Fibroblast of gingiva (primary cell): ENCODE results near the gene APOBEC3B.

Source experiments
- DNase-seq: peaks from one replicate; pipeline ENCODE4 v3.0.0-alpha.2; 2011; ENCODE audit warnings: low read depth

Gene APOBEC3B

DNA sequence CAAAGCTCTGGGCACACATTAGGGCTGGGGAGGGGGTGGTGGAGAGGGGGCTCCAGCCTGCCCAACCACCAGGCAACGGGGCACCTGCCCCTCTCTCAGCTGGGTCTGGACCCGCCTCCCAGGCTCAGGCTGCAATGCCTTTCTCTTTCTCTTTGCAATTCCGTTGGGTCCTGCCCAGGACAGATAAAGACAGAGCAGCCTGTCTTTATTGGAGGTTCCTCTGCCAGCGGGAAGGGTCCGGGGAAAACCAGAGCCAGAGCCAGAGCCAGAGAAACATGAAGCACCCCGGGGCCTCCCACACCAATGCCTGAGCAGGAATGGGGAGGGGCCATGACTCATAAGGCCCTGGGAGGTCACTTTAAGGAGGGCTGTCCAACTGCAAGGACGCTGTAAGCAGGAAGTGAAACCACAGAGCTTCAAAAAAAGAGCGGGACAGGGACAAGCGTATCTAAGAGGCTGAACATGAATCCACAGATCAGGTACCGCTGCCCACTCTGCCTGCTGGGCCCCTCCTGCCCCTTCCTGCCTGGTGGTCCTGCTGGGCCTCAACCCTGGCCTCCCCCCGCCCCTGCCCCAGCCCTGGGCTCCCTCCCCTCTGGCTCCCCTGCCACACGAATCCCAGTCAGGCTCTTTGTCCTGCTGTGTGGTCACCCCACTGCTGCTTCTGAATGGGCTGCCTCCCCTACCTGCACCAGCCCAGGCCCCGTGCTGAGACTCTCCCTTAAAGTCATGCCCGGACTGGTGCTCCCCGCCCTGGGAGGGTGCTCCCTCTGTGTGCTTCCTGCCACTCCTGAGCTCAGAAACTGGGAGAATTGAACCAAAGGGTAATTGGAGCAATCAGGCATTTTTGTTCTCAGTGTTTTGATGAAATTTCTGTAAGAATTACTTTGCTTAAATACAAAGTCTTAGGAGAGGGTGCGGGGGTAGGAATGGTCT lies at the start of gene APOBEC3B:
TSS of gene APOBEC3B (plus strand) at position 356 of the 936 bp plus-strand sequence. CDS start at position 463, 107 bp downstream.
- DNase-seq: no peak

DNA sequence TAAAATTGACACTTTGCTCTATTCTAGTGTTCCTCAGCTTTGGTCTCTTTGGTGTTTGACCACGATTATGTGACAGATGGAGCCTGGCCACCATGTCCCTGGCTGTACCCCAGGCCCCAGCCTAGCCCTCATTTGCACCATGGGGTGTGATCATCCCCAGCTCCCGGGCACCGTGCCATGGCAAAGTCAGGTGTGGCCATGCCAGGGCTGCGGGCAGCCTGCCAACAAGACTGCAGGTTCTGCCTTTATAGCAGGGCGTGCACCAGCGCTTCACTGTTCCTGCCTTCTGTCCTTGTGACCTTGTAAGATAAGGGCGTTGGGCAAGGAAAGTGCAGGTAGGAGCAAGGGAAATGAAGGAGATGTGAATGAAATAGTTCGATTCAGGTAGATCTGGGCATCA lies 47.1 kb upstream of the APOBEC3B start:
- no peak for DNase-seq

DNA sequence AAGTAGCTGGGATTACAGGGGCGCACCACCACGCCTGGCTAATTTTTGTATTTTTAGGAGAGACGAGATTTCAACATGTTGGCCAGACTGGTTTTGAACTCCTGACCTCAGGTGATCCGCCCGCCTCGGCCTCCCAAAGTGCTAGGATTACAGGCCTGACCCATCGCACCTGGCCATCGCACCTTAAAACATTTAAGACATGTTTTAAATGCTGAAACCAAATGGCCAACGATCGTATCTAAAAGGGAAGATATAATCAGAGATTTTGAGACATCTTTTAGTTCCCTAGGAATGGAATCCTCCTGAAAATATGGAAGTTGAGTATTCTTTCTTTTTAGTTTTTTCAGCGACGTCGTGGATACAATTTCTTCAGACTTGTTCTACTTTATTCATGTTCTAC lies 46.5 kb upstream of the APOBEC3B start:
- no peak for DNase-seq

DNA sequence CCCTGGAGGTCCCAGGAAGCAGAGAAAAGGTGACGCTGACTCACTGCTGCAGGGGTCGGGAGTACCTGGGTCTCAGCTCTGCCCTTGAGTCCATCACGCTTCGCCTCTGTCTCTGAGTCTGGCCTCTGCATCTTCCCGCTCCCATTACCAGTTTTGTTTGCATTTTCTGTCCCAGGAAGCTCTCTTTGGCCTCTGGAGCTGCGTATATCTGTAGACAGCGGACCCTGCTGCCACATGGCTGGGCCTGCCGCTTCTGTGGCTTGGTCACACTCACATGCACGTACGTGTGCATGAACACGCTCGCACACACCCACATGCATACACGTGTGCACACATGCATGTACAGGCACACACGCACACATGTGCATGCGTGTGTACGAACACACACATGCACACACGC lies 45.6 kb upstream of the APOBEC3B start:
- no peak for DNase-seq

DNA sequence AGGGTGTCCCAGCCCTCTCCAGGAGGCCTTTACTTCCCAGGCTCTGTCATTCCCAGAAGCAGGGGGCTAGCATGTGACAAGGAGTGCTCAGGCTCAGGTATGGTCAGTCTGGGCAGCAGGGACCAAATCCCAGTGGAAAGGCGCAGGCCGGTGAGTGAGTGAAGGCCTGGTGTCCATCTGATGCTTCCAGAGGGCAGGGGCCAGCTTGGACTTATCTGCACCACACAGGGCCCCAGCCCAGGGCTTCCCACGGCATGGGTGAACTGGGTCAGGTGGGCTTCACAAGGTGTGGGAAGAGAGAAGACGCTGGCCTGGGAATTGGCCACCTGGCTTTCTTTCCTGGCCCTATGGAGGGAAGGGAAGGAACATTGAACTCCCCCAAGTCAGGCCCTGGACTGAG lies 45.1 kb upstream of the APOBEC3B start:
- no peak for DNase-seq

DNA sequence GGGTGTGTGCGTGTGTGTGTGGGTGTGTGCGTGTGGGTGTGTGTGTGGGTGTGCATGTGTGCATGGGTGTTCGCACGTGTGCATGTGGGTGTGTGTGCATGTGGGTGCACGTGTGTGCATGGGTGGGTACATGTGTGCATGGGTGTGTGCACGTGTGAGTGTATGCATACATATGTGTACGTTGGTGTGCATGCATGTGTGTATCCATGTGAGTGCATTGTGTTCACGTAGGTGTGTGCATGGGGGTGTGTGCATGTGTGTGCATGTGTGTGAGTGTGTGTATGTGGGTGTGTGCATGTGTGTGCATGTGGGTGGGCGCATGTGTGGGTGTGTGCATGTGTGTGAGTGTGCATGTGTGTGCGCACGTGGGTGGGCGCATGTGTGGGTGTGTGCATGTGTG lies 44.6 kb upstream of the APOBEC3B start:
- no peak for DNase-seq

DNA sequence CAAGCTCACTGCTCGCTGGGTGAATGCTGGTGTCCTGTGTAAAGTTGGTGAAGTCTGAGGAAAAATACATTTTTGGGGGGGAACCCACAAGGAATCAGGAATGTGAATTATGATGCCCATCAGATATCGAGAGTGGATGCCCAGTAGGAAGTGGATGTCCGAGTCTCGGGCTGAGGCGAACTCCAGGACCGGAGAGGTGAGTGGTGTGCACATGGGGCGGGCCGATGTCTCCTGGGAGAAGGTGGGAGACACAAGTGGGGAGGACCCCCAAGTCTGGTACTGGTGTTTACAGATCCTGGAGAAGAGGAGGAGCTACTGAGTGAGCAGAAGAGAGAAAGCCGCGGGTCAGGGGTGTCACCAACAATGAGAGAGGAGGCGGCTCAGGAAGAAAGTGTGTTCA lies 43.9 kb upstream of the APOBEC3B start:
- no peak for DNase-seq

DNA sequence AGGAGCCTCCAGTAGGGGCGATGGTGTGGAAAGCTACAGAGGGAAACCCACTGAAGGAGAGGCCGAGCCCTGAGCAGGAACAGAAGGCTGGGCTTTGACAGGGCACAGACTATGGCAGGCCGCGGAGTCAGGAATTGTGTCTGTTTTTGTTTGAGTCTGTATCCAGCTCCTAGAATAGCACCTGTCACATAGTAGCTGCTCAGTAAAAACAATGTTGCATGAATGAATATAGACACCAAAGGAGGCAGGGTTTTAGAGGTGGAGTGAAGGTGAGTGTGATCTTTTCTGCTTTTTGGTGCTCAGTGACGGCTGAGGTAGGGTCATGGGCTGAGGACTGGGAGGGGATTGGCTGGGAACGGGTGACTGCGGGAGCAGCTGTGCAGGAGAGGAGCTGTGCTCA lies 43.2 kb upstream of the APOBEC3B start:
- no peak for DNase-seq

DNA sequence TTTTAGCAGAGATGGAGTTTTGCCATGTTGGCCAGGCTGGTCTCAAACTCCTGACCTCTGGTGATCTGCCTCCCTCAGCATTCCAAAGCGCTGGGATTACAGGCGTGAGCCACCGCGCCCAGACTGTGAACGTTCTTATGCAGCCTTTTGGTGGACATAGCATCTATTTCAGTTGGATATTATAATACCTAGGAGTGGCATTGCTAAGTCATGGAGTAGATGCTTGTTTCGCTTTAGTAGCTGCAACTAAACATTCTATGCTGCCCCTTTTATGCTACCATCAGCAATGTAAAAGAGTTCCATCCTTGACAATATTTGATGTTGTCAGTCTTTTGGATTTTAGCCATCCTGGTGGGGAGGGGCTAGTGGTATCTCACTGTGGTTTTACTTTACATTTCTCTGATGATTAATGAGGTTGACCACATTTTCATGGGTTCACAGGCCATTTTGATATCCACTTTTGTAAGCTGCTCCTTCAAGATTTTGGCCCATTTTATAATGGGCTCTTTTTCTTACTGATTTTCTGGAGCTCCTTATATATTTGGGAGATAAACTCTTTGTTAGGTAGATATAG lies 41.2 kb upstream of the APOBEC3B start:
- DNase-seq: no peak

DNA sequence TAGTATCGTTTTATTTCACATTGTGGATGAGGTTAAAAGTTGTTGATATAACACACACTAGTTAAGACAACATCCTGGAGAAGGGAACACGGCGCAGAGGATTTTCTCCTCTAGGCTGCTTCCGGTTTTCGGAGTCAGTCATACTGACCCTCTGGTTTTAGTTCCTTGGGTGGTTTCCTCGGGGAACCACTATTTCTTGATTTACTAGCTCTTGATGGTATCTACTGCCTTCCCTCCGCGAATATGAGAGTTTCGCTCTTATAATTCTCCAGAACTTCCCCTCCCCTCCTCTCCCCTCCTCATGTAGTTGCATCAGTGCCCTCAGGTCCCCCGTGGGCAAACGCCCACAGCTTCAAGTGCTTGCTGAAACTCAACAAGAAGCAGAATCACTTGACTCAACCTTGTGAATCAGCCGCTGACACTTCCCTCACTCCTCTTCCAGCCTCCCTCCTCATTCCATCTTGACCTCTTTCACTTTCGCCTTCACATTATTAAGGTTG lies 40.6 kb upstream of the APOBEC3B start:
- DNase-seq: no peak

DNA sequence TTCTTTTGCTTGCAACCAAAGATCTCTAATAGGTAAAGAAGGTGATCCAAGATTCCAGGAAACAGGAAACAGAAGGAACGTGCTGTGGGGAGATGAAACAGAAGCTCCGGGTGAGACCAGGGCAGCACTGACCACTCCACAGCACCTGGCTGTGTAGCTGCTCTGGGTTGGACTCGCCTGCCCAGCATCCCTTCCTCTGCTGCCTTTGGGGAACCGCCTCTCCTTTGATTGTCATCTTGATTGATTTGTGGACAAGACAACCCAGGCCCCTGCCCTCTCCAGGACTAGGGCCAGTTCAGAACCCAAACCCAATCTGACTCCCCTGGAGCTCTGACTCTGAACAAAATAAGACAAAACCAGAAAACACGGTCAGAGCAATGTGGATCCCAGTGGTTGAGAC lies 39.4 kb upstream of the APOBEC3B start:
- no peak for DNase-seq

DNA sequence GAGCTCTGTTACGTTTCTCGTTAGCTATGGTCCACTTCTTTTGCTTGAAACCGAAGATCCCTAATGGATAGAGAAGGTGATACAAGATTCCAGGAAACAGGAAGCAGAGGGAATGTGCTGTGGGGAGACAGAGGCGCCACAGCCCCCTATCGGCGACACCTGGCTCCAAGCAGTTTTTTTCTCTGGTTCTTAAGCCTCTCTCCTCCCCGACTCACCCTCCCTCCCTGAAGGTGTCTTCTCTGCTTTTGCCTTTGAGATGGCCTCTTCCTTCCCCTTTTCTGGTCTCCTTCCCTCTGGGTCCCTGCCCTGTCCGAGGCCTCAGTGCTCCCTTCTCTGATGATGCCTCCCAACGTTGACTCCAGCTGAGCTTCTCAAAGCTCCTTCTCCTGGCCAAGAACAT lies 38.9 kb upstream of the APOBEC3B start:
- DNase-seq: no peak

DNA sequence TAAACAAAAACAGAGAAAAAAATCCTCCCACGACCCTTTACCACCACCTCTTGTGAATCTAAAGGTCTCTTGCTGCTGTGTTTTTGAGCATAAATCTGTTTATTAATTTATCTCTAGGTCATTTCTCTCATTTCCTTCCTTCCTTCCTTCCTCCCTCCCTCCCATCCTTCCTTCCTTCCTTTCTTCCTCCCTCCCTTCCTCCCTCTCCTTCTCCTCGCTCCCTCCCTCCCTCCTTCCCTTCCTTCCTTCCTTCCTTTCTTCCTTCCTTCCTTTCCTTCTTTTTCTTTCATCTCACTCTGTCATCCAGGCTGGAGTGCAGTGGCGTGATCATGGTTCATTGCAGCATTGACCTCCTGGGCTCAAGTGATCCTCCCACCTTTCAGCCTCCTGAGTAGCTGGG lies 38.3 kb upstream of the APOBEC3B start:
- DNase-seq: no peak

DNA sequence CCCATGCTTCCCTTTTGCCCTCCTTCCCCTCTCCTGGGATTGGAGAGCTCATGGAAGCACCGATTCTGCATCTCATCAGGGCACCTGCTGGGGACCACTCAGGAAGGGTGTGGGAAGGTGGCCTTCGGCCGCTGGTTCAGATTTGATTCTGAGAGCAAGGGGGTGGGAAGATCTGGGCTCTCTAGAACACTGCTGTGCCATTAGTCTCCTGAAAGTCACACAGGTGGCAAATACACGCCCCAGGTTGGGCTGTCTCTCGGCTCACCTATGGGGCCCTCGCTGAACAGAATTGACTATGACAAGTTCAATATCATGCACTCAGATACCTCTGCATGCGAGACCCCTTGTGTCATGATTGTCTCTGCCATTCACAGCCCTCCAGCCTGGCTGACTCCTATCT lies 37.5 kb upstream of the APOBEC3B start:
- no peak for DNase-seq

DNA sequence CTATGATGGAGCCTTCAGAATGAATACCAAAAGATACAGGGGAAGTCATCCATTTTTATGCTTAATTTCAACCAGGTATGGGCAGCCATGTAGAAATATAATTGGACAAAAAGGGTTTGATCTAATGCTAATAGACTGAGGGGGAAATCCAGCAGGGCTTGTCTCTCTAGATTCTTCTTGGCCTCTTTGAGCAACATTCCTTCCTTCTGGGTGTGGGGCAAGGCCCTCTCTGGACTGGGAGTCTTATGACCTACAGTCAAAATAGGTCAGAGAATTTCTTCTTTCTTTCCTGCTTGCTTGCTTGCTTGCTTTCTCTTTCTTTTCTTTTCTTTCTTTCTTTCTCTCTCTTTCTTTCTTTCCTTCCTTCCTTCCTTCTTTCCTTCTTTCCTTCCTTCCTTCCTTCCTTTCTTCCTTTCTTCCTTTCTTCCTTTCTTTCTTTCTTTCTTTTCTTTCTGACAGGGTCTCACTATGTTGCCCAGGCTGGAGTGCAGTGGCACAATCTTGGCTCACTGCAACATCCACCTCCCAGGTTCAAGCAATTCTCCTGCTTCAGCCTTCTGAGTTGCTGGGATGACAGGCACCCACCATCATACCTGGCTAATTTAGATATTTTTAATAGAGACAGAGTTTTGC lies 36.3 kb upstream of the APOBEC3B start:
- DNase-seq: peak; percentile 0

DNA sequence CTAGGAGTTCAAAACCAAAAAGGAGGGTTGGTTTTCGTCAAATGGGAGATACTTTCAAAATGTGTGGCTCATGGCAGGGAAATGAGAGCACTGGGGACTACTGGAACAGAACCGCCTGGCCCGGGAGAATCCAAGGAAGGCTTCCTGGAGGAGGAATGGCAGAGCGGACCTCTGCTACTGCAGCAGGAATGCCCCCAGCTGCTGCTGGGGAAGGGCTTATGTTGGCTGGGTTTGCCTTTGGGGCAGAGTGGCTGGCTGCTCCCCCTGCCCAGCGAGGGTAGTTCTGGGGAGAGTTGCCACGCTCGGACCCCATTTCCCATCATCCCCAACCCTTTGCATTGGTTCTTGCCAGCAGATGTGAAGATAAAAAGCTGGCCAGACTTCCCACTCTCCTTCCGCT lies 35.4 kb upstream of the APOBEC3B start:
- DNase-seq: no peak

DNA sequence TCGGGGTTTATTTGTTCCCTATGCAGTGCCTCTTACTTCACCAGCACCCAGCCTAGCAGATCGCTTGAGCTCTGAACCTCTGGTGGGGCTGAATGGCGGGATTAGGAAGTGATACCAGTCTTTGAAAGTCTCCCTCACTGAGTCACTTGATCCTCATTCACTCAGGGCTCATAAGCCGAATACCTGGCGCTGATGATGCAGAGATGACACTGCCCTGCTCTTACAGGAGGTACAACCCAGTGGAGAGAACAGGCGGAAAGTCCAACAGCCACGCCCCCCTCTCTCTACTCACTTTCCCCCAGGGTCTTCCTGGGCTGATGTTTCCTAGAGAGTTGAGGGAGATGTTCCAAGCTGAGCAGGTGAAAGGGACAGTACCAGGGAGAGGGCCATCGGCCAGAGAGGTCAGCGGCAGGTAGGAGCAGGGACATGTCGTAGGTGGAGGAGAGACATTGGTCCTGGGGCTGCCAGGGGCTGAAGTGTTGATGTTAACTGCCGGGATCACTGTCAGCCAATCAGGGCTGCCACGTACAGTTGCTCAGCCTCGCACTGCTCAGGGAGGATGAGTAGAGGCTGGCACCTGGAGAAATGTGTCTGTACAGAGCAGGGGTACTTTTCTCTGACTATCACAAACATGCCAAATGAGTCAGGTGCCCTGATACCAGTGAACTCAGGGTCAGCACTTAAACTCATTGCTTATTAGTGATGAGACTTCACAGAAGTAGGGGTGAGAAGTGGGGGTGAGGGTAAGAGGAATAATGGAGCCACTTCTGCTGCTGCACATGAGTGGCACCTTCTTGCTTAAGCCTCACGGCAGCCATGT lies 34.6 kb upstream of the APOBEC3B start:
- DNase-seq: peak; percentile 0

DNA sequence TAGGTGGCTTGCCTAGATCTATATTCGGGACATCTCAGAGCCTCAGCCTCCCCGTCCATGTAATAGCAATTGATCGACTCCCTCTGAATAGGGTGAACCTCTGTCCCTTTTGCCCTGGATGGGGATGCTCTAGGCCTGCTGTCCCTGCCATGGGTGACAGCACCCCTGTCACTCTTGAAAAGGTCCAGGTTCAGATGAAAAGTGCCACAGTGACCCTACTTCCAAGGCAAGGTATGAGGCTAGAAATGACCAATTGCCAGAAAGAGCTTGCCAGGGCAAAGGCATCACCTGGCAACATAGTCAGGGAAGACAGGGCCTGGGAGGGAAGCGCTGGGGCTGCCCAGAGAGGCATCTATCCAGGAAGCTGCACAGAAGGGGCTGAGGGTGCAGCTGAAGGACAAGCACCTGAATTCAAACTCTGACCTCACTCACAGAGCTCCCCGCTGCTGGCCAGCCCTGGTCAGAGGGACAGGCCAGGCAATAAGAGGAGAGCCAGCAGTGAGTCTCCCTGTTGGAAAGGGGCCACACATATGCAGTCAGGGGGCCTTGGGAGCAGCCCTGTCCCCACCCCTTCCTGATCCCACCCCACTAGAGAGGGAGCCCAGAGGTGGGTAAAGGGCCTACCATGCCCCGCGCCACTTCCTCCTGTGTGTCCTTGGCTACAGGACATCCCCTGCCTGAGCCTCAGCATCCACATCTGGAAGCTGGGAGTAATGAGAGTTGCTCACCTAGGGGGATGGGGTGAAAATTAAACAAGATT lies 33.8 kb upstream of the APOBEC3B start:
- peak; percentile 0 for DNase-seq

DNA sequence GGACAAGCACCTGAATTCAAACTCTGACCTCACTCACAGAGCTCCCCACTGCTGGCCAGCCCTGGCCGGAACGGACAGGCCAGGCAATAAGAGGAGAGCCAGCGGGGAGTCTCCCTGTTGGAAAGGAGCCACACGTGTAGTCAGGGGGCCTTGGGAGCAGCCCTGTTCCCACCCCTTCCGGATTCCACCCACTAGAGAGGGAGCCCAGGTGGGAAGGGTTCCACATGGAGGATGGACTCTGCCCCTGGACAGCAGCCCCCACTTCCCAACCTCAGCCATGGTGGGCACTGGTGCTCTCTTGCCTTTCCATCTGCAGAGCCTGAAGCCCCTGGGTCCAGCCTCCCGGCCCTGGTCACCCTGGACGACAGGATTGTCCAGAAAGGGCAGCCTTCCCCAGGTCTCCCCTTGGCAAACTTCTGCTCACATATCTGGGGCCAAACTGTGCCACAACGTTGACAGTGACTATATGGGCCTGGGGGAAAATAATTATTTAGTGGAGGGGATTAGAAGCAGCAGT lies 32.2 kb upstream of the APOBEC3B start:
- peak; percentile 0 for DNase-seq

DNA sequence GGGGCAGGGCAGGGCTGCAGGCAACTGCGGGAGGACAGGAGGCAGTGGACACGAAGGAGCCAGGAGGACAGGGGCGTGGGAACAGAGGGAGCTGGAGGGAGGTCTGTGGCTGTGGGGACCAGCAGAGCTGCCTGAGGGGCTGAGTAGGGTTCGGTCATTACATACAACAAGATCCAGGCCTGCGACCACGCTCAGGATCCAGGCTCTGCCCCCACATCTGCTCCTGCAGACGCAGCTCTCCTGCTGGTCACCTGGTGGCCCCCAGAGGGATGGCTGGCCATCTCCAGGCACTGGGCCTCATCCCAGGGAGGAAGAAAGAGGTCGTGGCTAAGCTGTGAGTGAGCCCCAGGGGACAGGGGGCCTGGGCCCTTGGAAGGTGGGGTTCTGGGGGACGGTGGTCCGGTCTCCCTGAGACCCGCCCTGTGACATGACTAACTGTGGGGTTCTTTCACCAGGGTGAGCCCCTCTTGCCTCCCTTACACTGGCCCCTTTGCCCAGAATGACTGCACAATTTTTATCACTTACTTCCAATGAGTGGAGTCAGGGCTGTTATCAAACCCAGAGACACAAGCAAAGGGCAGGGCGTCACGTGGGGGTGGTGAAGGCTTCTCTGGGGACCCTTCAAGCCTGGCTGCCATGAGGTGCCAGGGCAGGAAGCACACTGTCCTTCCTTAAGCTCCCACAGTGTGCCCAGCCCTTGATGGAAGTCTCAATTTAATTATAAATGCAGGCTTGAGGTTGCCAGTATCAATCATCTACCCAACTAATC lies 31.4 kb upstream of the APOBEC3B start:
- DNase-seq: peak; percentile 0
